ENCODE data around the gene SIRT2.

Gene SIRT2

GRCh38 chr19:38900202-38900629 lies 798 bp upstream of the SIRT2 start:
- no peak for TF ChIP-seq CTCF (IDR thresholded peaks at IDR 0.05; ENCODE audit: low read depth, low read length)
- H3K4me3 ChIP-seq (ENCODE audit: low read depth, low read length), result peak overlapping the region; percentile 77
- no peak for DNase-seq (ENCODE audit: low read depth, low spot score)
- in situ Hi-C loops (cut with HindIII; ENCODE audit: low sequenced_read_pairs), result no loop called here

GRCh38 chr19:38898788-38899446 lies 501 bp downstream of the SIRT2 start:
- in situ Hi-C loops (cut with HindIII; ENCODE audit: low sequenced_read_pairs), result no loop called here
- H3K4me3 ChIP-seq (ENCODE audit: low read depth, low read length), result peak overlapping the region; percentile 77
- DNase-seq (ENCODE audit: low read depth, low spot score), result peak; percentile 10
- TF ChIP-seq CTCF (IDR thresholded peaks at IDR 0.05; ENCODE audit: low read depth, low read length), result no peak

GRCh38 chr19:38894968-38895367 lies 4.5 kb downstream of the SIRT2 start:
- no peak overlapping the region for H3K4me3 ChIP-seq (ENCODE audit: low read depth, low read length)
- DNase-seq (ENCODE audit: low read depth, low spot score), result no peak
- TF ChIP-seq CTCF (IDR thresholded peaks at IDR 0.05; ENCODE audit: low read depth, low read length), result no peak
- in situ Hi-C loops (cut with HindIII; ENCODE audit: low sequenced_read_pairs), result no loop called here

- no peak for DNase-seq (ENCODE audit: low read depth, low spot score)
- in situ Hi-C loops (cut with HindIII; ENCODE audit: low sequenced_read_pairs), result no loop called here
- no peak for TF ChIP-seq CTCF (IDR thresholded peaks at IDR 0.05; ENCODE audit: low read depth, low read length)
- no peak overlapping the region for H3K4me3 ChIP-seq (ENCODE audit: low read depth, low read length)
Observed at GRCh38 chr19:38893341-38893771, 6.1 kb downstream of the SIRT2 start.

GRCh38 chr19:38892841-38893240 lies 6.6 kb downstream of the SIRT2 start:
- in situ Hi-C loops (cut with HindIII; ENCODE audit: low sequenced_read_pairs), result no loop called here
- no peak for DNase-seq (ENCODE audit: low read depth, low spot score)
- H3K4me3 ChIP-seq (ENCODE audit: low read depth, low read length), result no peak overlapping the region
- TF ChIP-seq CTCF (IDR thresholded peaks at IDR 0.05; ENCODE audit: low read depth, low read length), result no peak

GRCh38 chr19:38891771-38892170 lies 7.6 kb downstream of the SIRT2 start:
- no peak for TF ChIP-seq CTCF (IDR thresholded peaks at IDR 0.05; ENCODE audit: low read depth, low read length)
- in situ Hi-C loops (cut with HindIII; ENCODE audit: low sequenced_read_pairs), result no loop called here
- no peak for DNase-seq (ENCODE audit: low read depth, low spot score)
- H3K4me3 ChIP-seq (ENCODE audit: low read depth, low read length), result no peak overlapping the region
